GM13977 (cell line): ENCODE measurements around the gene KCTD20.

Experiments
- DNase-seq: peaks from one replicate; pipeline ENCODE4 v3.0.0; 2012; ENCODE audit warnings: low spot score
- CTCF ChIP-seq: IDR thresholded peaks from 2 replicates; pipeline ENCODE4 v1.5.1; 2012; ENCODE audit warnings: mild to moderate bottlenecking, control low read depth; ENCODE audit not compliant: insufficient read depth; ENCODE audit errors: extremely low read depth, missing control alignments
- in situ Hi-C: fragments of 300-500 bp; cut with MboI; formaldehyde crosslinking; loops from one replicate; pipeline ENCODE4 v1.12.0; 2022; ENCODE audit warnings: low sequenced_read_pairs, low pct_unique_long_range_greater_than_20kb, mixed read lengths, inconsistent platforms; ENCODE audit not compliant: unreplicated experiment

KCTD20 gene

GRCh38 chr6:36533321-36533720 is 90.5 kb downstream of the KCTD20 start:
- in situ Hi-C loops, result no loop called here
- no peak for DNase-seq
- no peak for TF ChIP-seq CTCF

GRCh38 chr6:36536873-36537547 is 94.2 kb downstream of the KCTD20 start:
- no peak for TF ChIP-seq CTCF
- no peak for DNase-seq
- in situ Hi-C loops, result no loop called here

GRCh38 chr6:36539814-36540568 is 97.2 kb downstream of the KCTD20 start:
- in situ Hi-C loops, result no loop called here
- TF ChIP-seq CTCF, result no peak
- no peak for DNase-seq
